ENCODE results near the gene CHST13.

DNA sequence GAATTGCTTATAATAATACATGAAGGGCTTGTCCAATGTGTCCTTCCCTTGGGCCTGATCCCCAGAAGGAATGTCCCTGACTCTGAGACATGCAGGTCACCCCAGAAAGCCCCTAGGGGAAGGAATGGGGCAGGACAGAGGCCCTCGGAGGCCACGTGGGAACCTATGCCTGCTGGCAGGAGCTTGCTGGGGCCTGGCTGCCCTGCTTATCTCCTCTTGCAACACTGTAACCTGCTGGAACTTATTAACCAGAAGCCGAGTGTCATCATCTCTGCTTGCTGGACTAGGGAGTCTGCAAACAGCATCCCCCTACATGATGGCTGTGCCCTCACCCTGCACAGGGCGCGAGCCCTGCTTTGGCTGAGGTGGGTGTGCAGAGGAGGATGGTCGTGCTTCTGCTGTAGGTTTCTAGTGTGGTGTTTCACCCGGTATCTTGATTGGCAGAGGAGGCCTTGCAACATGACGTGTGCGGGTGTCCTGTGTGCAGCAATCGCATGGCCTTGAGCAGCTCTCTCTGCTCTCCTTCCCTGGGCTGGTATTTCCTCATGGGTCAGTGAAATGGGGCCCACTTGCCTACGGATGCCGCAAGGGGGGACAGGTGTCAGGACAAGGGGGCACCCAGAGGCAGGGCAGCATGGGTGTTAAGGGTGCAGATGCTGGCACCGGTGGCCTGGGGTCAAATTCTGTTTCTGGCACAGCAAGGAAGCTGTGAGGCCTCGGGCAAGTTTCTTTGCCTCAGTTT, 5.0 kb downstream of the CHST13 start:
- TF ChIP-seq ZBTB20 (tag by site-specific recombination; IDR thresholded peaks at IDR 0.05) (no peak), ZNF707 (tag by site-specific recombination; IDR thresholded peaks at IDR 0.05) (no peak), ZNF404 (tag by site-specific recombination; IDR thresholded peaks at IDR 0.05) (no peak), SP2 (tag by site-specific recombination; IDR thresholded peaks at IDR 0.05) (no peak)
- TF ChIP-seq, protein P1, sequence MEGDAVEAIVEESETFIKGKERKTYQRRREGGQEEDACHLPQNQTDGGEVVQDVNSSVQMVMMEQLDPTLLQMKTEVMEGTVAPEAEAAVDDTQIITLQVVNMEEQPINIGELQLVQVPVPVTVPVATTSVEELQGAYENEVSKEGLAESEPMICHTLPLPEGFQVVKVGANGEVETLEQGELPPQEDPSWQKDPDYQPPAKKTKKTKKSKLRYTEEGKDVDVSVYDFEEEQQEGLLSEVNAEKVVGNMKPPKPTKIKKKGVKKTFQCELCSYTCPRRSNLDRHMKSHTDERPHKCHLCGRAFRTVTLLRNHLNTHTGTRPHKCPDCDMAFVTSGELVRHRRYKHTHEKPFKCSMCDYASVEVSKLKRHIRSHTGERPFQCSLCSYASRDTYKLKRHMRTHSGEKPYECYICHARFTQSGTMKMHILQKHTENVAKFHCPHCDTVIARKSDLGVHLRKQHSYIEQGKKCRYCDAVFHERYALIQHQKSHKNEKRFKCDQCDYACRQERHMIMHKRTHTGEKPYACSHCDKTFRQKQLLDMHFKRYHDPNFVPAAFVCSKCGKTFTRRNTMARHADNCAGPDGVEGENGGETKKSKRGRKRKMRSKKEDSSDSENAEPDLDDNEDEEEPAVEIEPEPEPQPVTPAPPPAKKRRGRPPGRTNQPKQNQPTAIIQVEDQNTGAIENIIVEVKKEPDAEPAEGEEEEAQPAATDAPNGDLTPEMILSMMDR (tag by site-specific recombination; IDR thresholded peaks at IDR 0.05): no peak
- TF ChIP-seq, protein P2, sequence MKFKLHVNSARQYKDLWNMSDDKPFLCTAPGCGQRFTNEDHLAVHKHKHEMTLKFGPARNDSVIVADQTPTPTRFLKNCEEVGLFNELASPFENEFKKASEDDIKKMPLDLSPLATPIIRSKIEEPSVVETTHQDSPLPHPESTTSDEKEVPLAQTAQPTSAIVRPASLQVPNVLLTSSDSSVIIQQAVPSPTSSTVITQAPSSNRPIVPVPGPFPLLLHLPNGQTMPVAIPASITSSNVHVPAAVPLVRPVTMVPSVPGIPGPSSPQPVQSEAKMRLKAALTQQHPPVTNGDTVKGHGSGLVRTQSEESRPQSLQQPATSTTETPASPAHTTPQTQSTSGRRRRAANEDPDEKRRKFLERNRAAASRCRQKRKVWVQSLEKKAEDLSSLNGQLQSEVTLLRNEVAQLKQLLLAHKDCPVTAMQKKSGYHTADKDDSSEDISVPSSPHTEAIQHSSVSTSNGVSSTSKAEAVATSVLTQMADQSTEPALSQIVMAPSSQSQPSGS (tag by site-specific recombination; IDR thresholded peaks at IDR 0.05; ENCODE audit: low read depth): no peak
